Karpas-422 (cell line): ENCODE results near the gene CDKAL1. TPM values are rescaled to one million over a fixed set of nuclear protein-coding genes. Genes with fewer than 3 reads are reported as not detected.
"Not testable (repeated sequence)": the region's sequence is repeated elsewhere in the genome, so short reads cannot be mapped to it uniquely, and the experiment has no call there.

Experiments used
- DNase-seq: peaks from one replicate; pipeline ENCODE4 v3.0.0-alpha.2; 2015
- H2AFZ ChIP-seq: fragments of 200-600 bp; sonication (generic); 2 replicates; pipeline ENCODE4 v1.6.1; 2014; ENCODE audit warnings: antibody characterized with exemption, low read length, mixed read lengths
- H3K27ac ChIP-seq: fragments of 200-600 bp; sonication (generic); 2 replicates; pipeline ENCODE4 v1.5.1; 2014; ENCODE audit warnings: mild to moderate bottlenecking, low read length, moderate library complexity
- H3K27me3 ChIP-seq: fragments of 200-600 bp; sonication (generic); 2 replicates; pipeline ENCODE4 v1.6.1; 2014; ENCODE audit warnings: low read length, mixed read lengths
- H3K36me3 ChIP-seq: fragments of 200-600 bp; sonication (generic); 2 replicates; pipeline ENCODE4 v1.6.1; 2014; ENCODE audit warnings: low read length, mixed read lengths; ENCODE audit not compliant: insufficient read depth
- H3K4me1 ChIP-seq: fragments of 200-600 bp; sonication (generic); 2 replicates; pipeline ENCODE4 v1.6.1; 2014; ENCODE audit warnings: mild to moderate bottlenecking, low read length, mixed read lengths
- H3K4me2 ChIP-seq: fragments of 200-600 bp; sonication (generic); 2 replicates; pipeline ENCODE4 v1.6.1; 2014; ENCODE audit warnings: low read length, low read depth, mild to moderate bottlenecking; ENCODE audit not compliant: poor library complexity, severe bottlenecking
- H3K4me3 ChIP-seq: fragments of 200-600 bp; sonication (generic); 2 replicates; pipeline ENCODE4 v1.5.1; 2014; ENCODE audit warnings: mild to moderate bottlenecking, antibody characterized with exemption, low read length, mixed read lengths
- H3K79me2 ChIP-seq: fragments of 200-600 bp; sonication (generic); 2 replicates; pipeline ENCODE4 v1.6.1; 2014; ENCODE audit warnings: mild to moderate bottlenecking, low read length, mixed read lengths
- H3K9ac ChIP-seq: fragments of 200-600 bp; sonication (generic); 2 replicates; pipeline ENCODE4 v1.6.0; 2014; ENCODE audit warnings: low read length
- H3K9me2 ChIP-seq: fragments of 200-600 bp; sonication (generic), shearing (Covaris generic); replicated peaks from 2 replicates; pipeline ENCODE4 v1.6.0; 2014; ENCODE audit warnings: mild to moderate bottlenecking, low read length, moderate library complexity; ENCODE audit not compliant: insufficient read depth
- H3K9me3 ChIP-seq: fragments of 300-700, 200-600 bp; sonication (generic); 2 replicates; pipeline ENCODE4 v1.6.1; 2014; ENCODE audit warnings: low read length, mixed read lengths
- H4K20me1 ChIP-seq: fragments of 200-600 bp; sonication (generic); 2 replicates; pipeline ENCODE4 v1.6.1; 2014; ENCODE audit warnings: mild to moderate bottlenecking, antibody characterized with exemption, low read length, low read depth; ENCODE audit not compliant: insufficient read depth
- total RNA-seq: library from RNA; depleted of rRNA; stranded (reverse); fragments of >200 nt; shearing (Covaris generic); gene quantifications from 2 replicates; pipeline ENCODE4 v1.2.3, GENCODE V29; 2014; ENCODE audit warnings: low replicate concordance

The CDKAL1 gene
- total RNA-seq, 1 experiment from 2014 or later = 23.7 TPM

- H3K4me2 ChIP-seq = no peak overlapping the region
- no peaks in the 10 kb centered on the region for H3K79me2 ChIP-seq
- no peaks in the 10 kb centered on the region for H4K20me1 ChIP-seq
- H3K36me3 ChIP-seq = no peaks in the 10 kb centered on the region
- no peaks in the 10 kb centered on the region for H3K4me1 ChIP-seq
- H3K27me3 ChIP-seq = no peaks in the 10 kb centered on the region
- peak; percentile 17 for DNase-seq
- H3K4me3 ChIP-seq = no peak overlapping the region
- no peak overlapping the region for H3K27ac ChIP-seq
- H3K9me3 ChIP-seq = no peaks in the 10 kb centered on the region
- H3K9ac ChIP-seq = no peak overlapping the region
- H3K9me2 ChIP-seq = no peaks in the 10 kb centered on the region
- H2AFZ ChIP-seq = no peak overlapping the region
Measured at GRCh38 chr6:20922743-20923142, 388.5 kb downstream of the CDKAL1 start.

GRCh38 chr6:20924094-20924493 is 389.8 kb downstream of the CDKAL1 start:
- H3K27ac ChIP-seq, H3K9ac ChIP-seq, H3K4me1 ChIP-seq, H3K36me3 ChIP-seq, H2AFZ ChIP-seq, H3K9me3 ChIP-seq, H3K27me3 ChIP-seq, H3K9me2 ChIP-seq, H3K79me2 ChIP-seq, H3K4me2 ChIP-seq, DNase-seq, H4K20me1 ChIP-seq, H3K4me3 ChIP-seq: not testable (repeated sequence)

- peak; percentile 14 for DNase-seq
- no peak overlapping the region for H3K4me2 ChIP-seq
- no peaks in the 10 kb centered on the region for H4K20me1 ChIP-seq
- no peaks in the 10 kb centered on the region for H3K79me2 ChIP-seq
- H3K27me3 ChIP-seq = no peaks in the 10 kb centered on the region
- no peak overlapping the region for H3K27ac ChIP-seq
- H3K9me2 ChIP-seq = no peaks in the 10 kb centered on the region
- no peak overlapping the region for H3K4me3 ChIP-seq
- no peak overlapping the region for H2AFZ ChIP-seq
- H3K36me3 ChIP-seq = no peaks in the 10 kb centered on the region
- H3K9ac ChIP-seq = no peak overlapping the region
- no peaks in the 10 kb centered on the region for H3K4me1 ChIP-seq
- H3K9me3 ChIP-seq = no peaks in the 10 kb centered on the region
Measured at GRCh38 chr6:20924911-20925543, 390.8 kb downstream of the CDKAL1 start.

GRCh38 chr6:20927130-20927860 is 393.0 kb downstream of the CDKAL1 start:
- Histone ChIP-seq H3K4me3 (no peak overlapping the region), H2AFZ (no peak overlapping the region), H3K27ac (no peak overlapping the region), H3K9ac (no peak overlapping the region), H4K20me1 (no peaks in the 10 kb centered on the region), H3K27me3 (no peaks in the 10 kb centered on the region), H3K36me3 (no peaks in the 10 kb centered on the region), H3K4me2 (no peak overlapping the region), H3K79me2 (no peaks in the 10 kb centered on the region), H3K9me2 (no peaks in the 10 kb centered on the region), H3K9me3 (no peaks in the 10 kb centered on the region), H3K4me1 (no peaks in the 10 kb centered on the region)
- DNase-seq = no peak

GRCh38 chr6:20929283-20929682 is 395.0 kb downstream of the CDKAL1 start:
- Histone ChIP-seq H3K4me3 (no peak overlapping the region), H3K9me3 (no peaks in the 10 kb centered on the region), H3K79me2 (no peaks in the 10 kb centered on the region), H3K4me2 (no peak overlapping the region), H3K27ac (no peak overlapping the region), H3K36me3 (no peaks in the 10 kb centered on the region), H3K4me1 (0 out of 2 replicates have a peak, but pooled peaks cover 3% of the 10 kb centered on the region), H3K9ac (no peak overlapping the region), H4K20me1 (no peaks in the 10 kb centered on the region), H3K27me3 (no peaks in the 10 kb centered on the region), H3K9me2 (no peaks in the 10 kb centered on the region), H2AFZ (no peak overlapping the region)
- DNase-seq = peak; percentile 32

- DNase-seq = no peak
- Histone ChIP-seq H2AFZ (no peak overlapping the region), H3K9me3 (no peaks in the 10 kb centered on the region), H3K4me2 (no peak overlapping the region), H3K27me3 (no peaks in the 10 kb centered on the region), H3K36me3 (no peaks in the 10 kb centered on the region), H3K4me1 (0 out of 2 replicates have a peak, but pooled peaks cover 3% of the 10 kb centered on the region), H3K9ac (no peak overlapping the region), H4K20me1 (no peaks in the 10 kb centered on the region), H3K79me2 (no peaks in the 10 kb centered on the region), H3K4me3 (no peak overlapping the region), H3K27ac (no peak overlapping the region), H3K9me2 (no peaks in the 10 kb centered on the region)
Measured at GRCh38 chr6:20931093-20931492, 396.8 kb downstream of the CDKAL1 start.

GRCh38 chr6:20931772-20932171 is 397.5 kb downstream of the CDKAL1 start:
- Histone ChIP-seq H3K4me1 (0 out of 2 replicates have a peak, but pooled peaks cover 3% of the 10 kb centered on the region), H3K9ac (no peak overlapping the region), H3K27me3 (no peaks in the 10 kb centered on the region), H3K9me3 (no peaks in the 10 kb centered on the region), H3K36me3 (no peaks in the 10 kb centered on the region), H3K4me2 (no peak overlapping the region), H3K9me2 (no peaks in the 10 kb centered on the region), H3K4me3 (no peak overlapping the region), H3K79me2 (no peaks in the 10 kb centered on the region), H2AFZ (no peak overlapping the region), H3K27ac (no peak overlapping the region), H4K20me1 (no peaks in the 10 kb centered on the region)
- DNase-seq = no peak

GRCh38 chr6:20932284-20932683 is 398.0 kb downstream of the CDKAL1 start:
- H3K9ac ChIP-seq = no peak overlapping the region
- H3K4me3 ChIP-seq = no peak overlapping the region
- no peaks in the 10 kb centered on the region for H3K9me2 ChIP-seq
- DNase-seq = no peak
- no peaks in the 10 kb centered on the region for H3K79me2 ChIP-seq
- H4K20me1 ChIP-seq = no peaks in the 10 kb centered on the region
- H3K4me2 ChIP-seq = no peak overlapping the region
- no peak overlapping the region for H2AFZ ChIP-seq
- H3K27me3 ChIP-seq = no peaks in the 10 kb centered on the region
- no peak overlapping the region for H3K27ac ChIP-seq
- H3K4me1 ChIP-seq = 0 out of 2 replicates have a peak, but pooled peaks cover 3% of the 10 kb centered on the region
- H3K9me3 ChIP-seq = no peaks in the 10 kb centered on the region
- no peaks in the 10 kb centered on the region for H3K36me3 ChIP-seq
